WTC11 (cell line): ENCODE results near the gene TIMM44.

Experiments used
- CBFB ChIP-seq: sonication (generic); formaldehyde crosslinking; IDR thresholded peaks from 2 replicates; pipeline ENCODE4 v1.8.1; 2022; ENCODE audit warnings: mild to moderate bottlenecking, low read depth, missing genetic modification reagents
- CTCF ChIP-seq: fragments of 200-600 bp; IDR thresholded peaks from 2 replicates; pipeline ENCODE4 v1.8.0; 2022; ENCODE audit warnings: antibody characterized with exemption
- E2F4 ChIP-seq: sonication (generic); formaldehyde crosslinking; IDR thresholded peaks from 2 replicates; pipeline ENCODE4 v1.8.1; 2022; ENCODE audit warnings: low read depth, mild to moderate bottlenecking, moderate library complexity, missing genetic modification reagents, borderline replicate concordance
- E2F5 ChIP-seq: sonication (generic); formaldehyde crosslinking; IDR thresholded peaks from 2 replicates; pipeline ENCODE4 v1.8.1; 2022; ENCODE audit warnings: mild to moderate bottlenecking, moderate library complexity, missing genetic modification reagents
- ELF4 ChIP-seq: sonication (generic); formaldehyde crosslinking; IDR thresholded peaks from 2 replicates; pipeline ENCODE4 v1.8.1; 2022; ENCODE audit warnings: low read depth, mild to moderate bottlenecking, moderate library complexity, missing genetic modification reagents
- GRHL2 ChIP-seq: fragments of 250-450 bp; sonication (Bioruptor Pico); IDR thresholded peaks from 2 replicates; pipeline ENCODE4 v1.8.0; 2022; ENCODE audit warnings: mild to moderate bottlenecking, moderate library complexity; ENCODE audit not compliant: insufficient replicate concordance, severe bottlenecking
- IRF1 ChIP-seq: sonication (generic); formaldehyde crosslinking; IDR thresholded peaks from 2 replicates; pipeline ENCODE4 v1.8.0; 2023; ENCODE audit warnings: missing genetic modification reagents
- MAX ChIP-seq: sonication (generic); formaldehyde crosslinking; IDR thresholded peaks from 2 replicates; pipeline ENCODE4 v1.8.0; 2022; ENCODE audit warnings: mild to moderate bottlenecking, missing genetic modification reagents
- MYBL2 ChIP-seq: sonication (generic); formaldehyde crosslinking; IDR thresholded peaks from 2 replicates; pipeline ENCODE4 v1.8.1; 2023; ENCODE audit warnings: mild to moderate bottlenecking, moderate library complexity, missing genetic modification reagents
- NFYB ChIP-seq: sonication (generic); formaldehyde crosslinking; conservative IDR thresholded peaks from 2 replicates; pipeline ENCODE4 v1.8.0; 2022; ENCODE audit warnings: low read depth, missing genetic modification reagents
- PRDM15 ChIP-seq: sonication (generic); formaldehyde crosslinking; IDR thresholded peaks from 2 replicates; pipeline ENCODE4 v1.8.0; 2022; ENCODE audit warnings: missing genetic modification reagents
- SMAD3 ChIP-seq: sonication (generic); formaldehyde crosslinking; IDR thresholded peaks from 2 replicates; pipeline ENCODE4 v1.8.0; 2022; ENCODE audit warnings: missing genetic modification reagents, mild to moderate bottlenecking, borderline replicate concordance
- USF2 ChIP-seq: sonication (generic); formaldehyde crosslinking; IDR thresholded peaks from 2 replicates; pipeline ENCODE4 v1.8.1; 2023; ENCODE audit warnings: mild to moderate bottlenecking, missing genetic modification reagents, moderate library complexity
- ZNF671 ChIP-seq: fragments of 250-450 bp; sonication (Bioruptor Pico); IDR thresholded peaks from 2 replicates; pipeline ENCODE4 v1.8.0; 2021; ENCODE audit warnings: mild to moderate bottlenecking

GRCh38 chr19:7883105-7883504, 60.4 kb downstream of the TIMM44 start:
- TF ChIP-seq ELF4 (no peak), CTCF (no peak), ZNF671 (CRISPR knock-in tag) (no peak), E2F5 (CRISPR knock-in tag) (no peak), PRDM15 (CRISPR knock-in tag) (no peak), E2F4 (CRISPR knock-in tag) (no peak), MAX (no peak), MYBL2 (CRISPR knock-in tag) (no peak), USF2 (CRISPR knock-in tag) (no peak), GRHL2 (no peak), IRF1 (CRISPR knock-in tag) (no peak), CBFB (CRISPR knock-in tag) (no peak), NFYB (CRISPR knock-in tag) (no peak), SMAD3 (CRISPR knock-in tag) (no peak)
